Stomach (tissue), 9 donors: Measurements from ENCODE around the gene GABRB1. TPM values are rescaled to one million over a fixed set of nuclear protein-coding genes. Genes with fewer than 3 reads are reported as not detected.

Experiments used
- DNase-seq, 2 donors: peaks; one replicate each; pipeline versions ENCODE4 v3.0.0 to v3.0.0-alpha.2; 2013 to 2019
- H3K27ac ChIP-seq, 5 donors: fragments of 200-600 bp in 4 of 5; sonication (generic) in 4 of 5; one replicate each; pipeline ENCODE4 v1.5.1; 2013 to 2019; ENCODE audit warnings: mild to moderate bottlenecking in 1 of 5, moderate library complexity in 1 of 5
- H3K27me3 ChIP-seq, 3 donors: fragments of 200-600 bp; sonication (generic); one replicate each; pipeline ENCODE4 v1.5.1; 2017 to 2019; ENCODE audit warnings: mixed run types in 1 of 3
- H3K36me3 ChIP-seq, 4 donors: fragments of 200-600 bp; sonication (generic); 1 replicate in 3 of 4; 2 replicates in 1 of 4; pipeline ENCODE4 v1.5.1; 2016 to 2019
- H3K4me1 ChIP-seq, 4 donors: fragments of 200-600 bp; sonication (generic); one replicate each; pipeline ENCODE4 v1.5.1; 2016 to 2019
- H3K4me3 ChIP-seq, 4 donors: fragments of 200-600 bp; sonication (generic) in 3 of 4; one replicate each; pipeline ENCODE4 v1.5.1; 2016 to 2019; ENCODE audit warnings: mild to moderate bottlenecking in 1 of 4
- H3K9me3 ChIP-seq, 4 donors: fragments of 200-600 bp; sonication (generic); one replicate each; pipeline ENCODE4 v1.5.1; 2016 to 2019
- CTCF ChIP-seq, 7 experiments: fragments of 450-650 bp in 4 of 7; fragments of 200-600 bp in 3 of 7; sonication (generic) in 3 of 7; IDR thresholded peaks; one replicate each; pipeline ENCODE4 v1.5.1; 2016 to 2019; ENCODE audit warnings: antibody characterized with exemption in 7 of 7, control low read depth in 2 of 7, mild to moderate bottlenecking in 1 of 7
- EP300 ChIP-seq: sonication (generic); formaldehyde crosslinking; IDR thresholded peaks from one replicate; pipeline ENCODE4 v1.6.1; 2017; ENCODE audit warnings: antibody characterized with exemption
- POLR2A ChIP-seq, 4 donors: fragments of 450-650 bp; IDR thresholded peaks; one replicate each; pipeline ENCODE4 v1.6.1; 2016; ENCODE audit warnings: antibody characterized with exemption in 4 of 4, control low read depth in 2 of 4, mild to moderate bottlenecking in 1 of 4, moderate library complexity in 1 of 4
- POLR2AphosphoS5 ChIP-seq, 3 donors: sonication (generic); formaldehyde crosslinking; IDR thresholded peaks; one replicate each; pipeline ENCODE4 v1.6.1; 2016; ENCODE audit warnings: antibody characterized with exemption in 3 of 3
- whole genome bisulfite sequencing, 5 donors: extraction: QIAGEN DNeasy Blood & Tissue Kit in 3 of 5; methylation state at CpG; one replicate each; pipeline versions ENCODE4 v1.1.5 to v1.1.7; 2013 to 2018; 5-methylcytosine and 5-hydroxymethylcytosine counted together
- intact Hi-C: fragments of 100-400 bp; cut with DNase I; formaldehyde crosslinking; loops from one replicate; pipeline ENCODE4 v1.15.1; 2023; ENCODE audit warnings: low total_unique reads
- polyA plus RNA-seq, 3 donors: library from polyadenylated mRNA; stranded (reverse); fragments of 200-250 nt; gene quantifications; one replicate each; pipeline ENCODE4 v1.2.3, GENCODE V29; 2013
- total RNA-seq, 5 donors: library from RNA; depleted of rRNA; stranded (reverse); fragments of >200 nt; gene quantifications; one replicate each; pipeline versions ENCODE4 v1.1.0 to v1.2.3, GENCODE V29; 2014 to 2016
- donor health status: healthy with polysubstance abuse.
- donor health status: Bipolar disorder and iron deficiency.
- donor health status: healthy.

Gene GABRB1
- total and polyA plus RNA-seq, 8 donors: 2.8 TPM; not detected in 7

GRCh38 chr4:47013373-47013772 lies 18.0 kb upstream of the GABRB1 start:
- no peak for TF ChIP-seq EP300
- TF ChIP-seq CTCF (IDR thresholded peaks at IDR 0.05): no peak
- TF ChIP-seq POLR2A (IDR thresholded peaks at IDR 0.05): no peak
- no peak for TF ChIP-seq POLR2AphosphoS5 (IDR thresholded peaks at IDR 0.05)
- Histone ChIP-seq H3K4me1 (no peaks in the 10 kb centered on the region), H3K36me3 (no peaks in the 10 kb centered on the region), H3K27me3 (no peaks in the 10 kb centered on the region), H3K4me3 (no peak overlapping the region), H3K9me3 (no peaks in the 10 kb centered on the region), H3K27ac (no peak overlapping the region)
- intact Hi-C loops: no loop called here
- 74 to 86% (median 79%) methylated on average over 3 of the region's 3 CpGs for WGBS, 5 donors
- no peak for DNase-seq

GRCh38 chr4:47017081-47017480 lies 14.3 kb upstream of the GABRB1 start:
- H3K27ac ChIP-seq: no peak overlapping the region
- H3K4me3 ChIP-seq: no peak overlapping the region
- intact Hi-C loops: no loop called here
- no peak for TF ChIP-seq POLR2A (IDR thresholded peaks at IDR 0.05)
- no peak for TF ChIP-seq POLR2AphosphoS5 (IDR thresholded peaks at IDR 0.05)
- TF ChIP-seq EP300: no peak
- TF ChIP-seq CTCF (IDR thresholded peaks at IDR 0.05): no peak
- 60 to 79% (median 75%) methylated on average over 4 of the region's 4 CpGs for WGBS, 5 donors
- no peaks in the 10 kb centered on the region for H3K9me3 ChIP-seq
- no peaks in the 10 kb centered on the region for H3K27me3 ChIP-seq
- DNase-seq: no peak
- no peaks in the 10 kb centered on the region for H3K4me1 ChIP-seq
- no peaks in the 10 kb centered on the region for H3K36me3 ChIP-seq

GRCh38 chr4:47017494-47017893 lies 13.9 kb upstream of the GABRB1 start:
- intact Hi-C loops: no loop called here
- no peaks in the 10 kb centered on the region for H3K4me1 ChIP-seq
- TF ChIP-seq POLR2A (IDR thresholded peaks at IDR 0.05): no peak
- no peak for TF ChIP-seq EP300
- no peak for TF ChIP-seq CTCF (IDR thresholded peaks at IDR 0.05)
- TF ChIP-seq POLR2AphosphoS5 (IDR thresholded peaks at IDR 0.05): no peak
- DNase-seq: no peak
- H3K4me3 ChIP-seq: no peak overlapping the region
- no peaks in the 10 kb centered on the region for H3K9me3 ChIP-seq
- no peaks in the 10 kb centered on the region for H3K36me3 ChIP-seq
- no peaks in the 10 kb centered on the region for H3K27me3 ChIP-seq
- 52 to 81% (median 66%) methylated on average over 1 of the region's 1 CpG for WGBS, 5 donors
- H3K27ac ChIP-seq: no peak overlapping the region

- no peaks in the 10 kb centered on the region for H3K36me3 ChIP-seq
- peaks cover 8 to 21% (median 18%) of the 10 kb centered on the region in 4 donors for H3K4me1 ChIP-seq
- TF ChIP-seq CTCF (IDR thresholded peaks at IDR 0.05) (no peak), POLR2AphosphoS5 (IDR thresholded peaks at IDR 0.05) (no peak), EP300 (no peak), POLR2A (IDR thresholded peaks at IDR 0.05) (no peak)
- H3K27me3 ChIP-seq: peaks cover 0 to 30% (median 23%) of the 10 kb centered on the region in 3 donors
- H3K4me3 ChIP-seq: peak overlapping the region; percentile 39 to 57 (median 46)
- H3K9me3 ChIP-seq: no peaks in the 10 kb centered on the region
- peak in 1 of 2 donors; percentile 24 for DNase-seq
- intact Hi-C loops: no loop called here
- H3K27ac ChIP-seq: no peak overlapping the region
- 0 to 4% (median 1%) methylated on average over 18 to 19 of the region's 19 CpGs for WGBS, 5 donors
These were observed 511 bp downstream of the GABRB1 start for GRCh38 chr4:47031751-47032404.
